OCI-LY3 (cell line): ENCODE measurements around the gene KDM7A.

Experiments used
- EZH2phosphoT487 ChIP-seq: fragments of 200-600 bp; shearing (Covaris generic); IDR thresholded peaks from 2 replicates; pipeline ENCODE4 v1.6.1; 2018; ENCODE audit warnings: antibody characterized with exemption, mixed run types, low read depth
- TF ChIP-seq, protein P1 (sequence below): fragments of 200-600, 300-600 bp; sonication (generic); IDR thresholded peaks from 2 replicates; pipeline ENCODE4 v1.5.1; 2014; ENCODE audit warnings: antibody characterized with exemption, low read length, low read depth

- TF ChIP-seq, protein P1, sequence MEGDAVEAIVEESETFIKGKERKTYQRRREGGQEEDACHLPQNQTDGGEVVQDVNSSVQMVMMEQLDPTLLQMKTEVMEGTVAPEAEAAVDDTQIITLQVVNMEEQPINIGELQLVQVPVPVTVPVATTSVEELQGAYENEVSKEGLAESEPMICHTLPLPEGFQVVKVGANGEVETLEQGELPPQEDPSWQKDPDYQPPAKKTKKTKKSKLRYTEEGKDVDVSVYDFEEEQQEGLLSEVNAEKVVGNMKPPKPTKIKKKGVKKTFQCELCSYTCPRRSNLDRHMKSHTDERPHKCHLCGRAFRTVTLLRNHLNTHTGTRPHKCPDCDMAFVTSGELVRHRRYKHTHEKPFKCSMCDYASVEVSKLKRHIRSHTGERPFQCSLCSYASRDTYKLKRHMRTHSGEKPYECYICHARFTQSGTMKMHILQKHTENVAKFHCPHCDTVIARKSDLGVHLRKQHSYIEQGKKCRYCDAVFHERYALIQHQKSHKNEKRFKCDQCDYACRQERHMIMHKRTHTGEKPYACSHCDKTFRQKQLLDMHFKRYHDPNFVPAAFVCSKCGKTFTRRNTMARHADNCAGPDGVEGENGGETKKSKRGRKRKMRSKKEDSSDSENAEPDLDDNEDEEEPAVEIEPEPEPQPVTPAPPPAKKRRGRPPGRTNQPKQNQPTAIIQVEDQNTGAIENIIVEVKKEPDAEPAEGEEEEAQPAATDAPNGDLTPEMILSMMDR = no peak
- no peak for TF ChIP-seq EZH2phosphoT487
Measured at GRCh38 chr7:140161047-140161446, 15.7 kb downstream of the KDM7A start.
